ENCODE results near the gene PHEX.

Gene PHEX

GRCh38 chrX:22015139-22015750 lies 16.9 kb upstream of the PHEX start:
- Histone ChIP-seq H3K27me3 (ENCODE audit: low read depth, low read length) (no peaks in the 10 kb centered on the region), H3K4me3 (ENCODE audit: low read depth in 1 of 2, low read length in 2 of 2) (no peak overlapping the region), H3K4me1 (ENCODE audit: control insufficient read depth in 1 of 2, insufficient read depth in 2 of 2, low read length in 2 of 2) (no peaks in the 10 kb centered on the region), H3K9me3 (ENCODE audit: control insufficient read depth in 1 of 2, low read length in 2 of 2) (no peaks in the 10 kb centered on the region), H3K36me3 (ENCODE audit: control insufficient read depth in 1 of 2, insufficient read depth in 2 of 2, low read length in 2 of 2) (no peaks in the 10 kb centered on the region), H3K27ac (ENCODE audit: low read length) (no peak overlapping the region)

GRCh38 chrX:22021751-22022324 lies 10.3 kb upstream of the PHEX start:
- H3K4me1 ChIP-seq (ENCODE audit: control insufficient read depth in 1 of 2, insufficient read depth in 2 of 2, low read length in 2 of 2), result no peaks in the 10 kb centered on the region
- H3K9me3 ChIP-seq (ENCODE audit: control insufficient read depth in 1 of 2, low read length in 2 of 2), result no peaks in the 10 kb centered on the region
- H3K27ac ChIP-seq (ENCODE audit: low read length), result no peak overlapping the region
- H3K27me3 ChIP-seq (ENCODE audit: low read depth, low read length), result no peaks in the 10 kb centered on the region
- no peak overlapping the region for H3K4me3 ChIP-seq (ENCODE audit: low read depth in 1 of 2, low read length in 2 of 2)
- H3K36me3 ChIP-seq (ENCODE audit: control insufficient read depth in 1 of 2, insufficient read depth in 2 of 2, low read length in 2 of 2), result no peaks in the 10 kb centered on the region

- Histone ChIP-seq H3K4me1 (ENCODE audit: control insufficient read depth in 1 of 2, insufficient read depth in 2 of 2, low read length in 2 of 2) (no peaks in the 10 kb centered on the region), H3K9me3 (ENCODE audit: control insufficient read depth in 1 of 2, low read length in 2 of 2) (no peaks in the 10 kb centered on the region), H3K27ac (ENCODE audit: low read length) (no peak overlapping the region), H3K36me3 (ENCODE audit: control insufficient read depth in 1 of 2, insufficient read depth in 2 of 2, low read length in 2 of 2) (no peaks in the 10 kb centered on the region), H3K4me3 (ENCODE audit: low read depth in 1 of 2, low read length in 2 of 2) (no peak overlapping the region), H3K27me3 (ENCODE audit: low read depth, low read length) (no peaks in the 10 kb centered on the region)
Observed at GRCh38 chrX:22024577-22024976, 7.5 kb upstream of the PHEX start.

- Histone ChIP-seq H3K4me1 (ENCODE audit: control insufficient read depth in 1 of 2, insufficient read depth in 2 of 2, low read length in 2 of 2) (no peaks in the 10 kb centered on the region), H3K36me3 (ENCODE audit: control insufficient read depth in 1 of 2, insufficient read depth in 2 of 2, low read length in 2 of 2) (no peaks in the 10 kb centered on the region), H3K4me3 (ENCODE audit: low read depth in 1 of 2, low read length in 2 of 2) (no peak overlapping the region), H3K9me3 (ENCODE audit: control insufficient read depth in 1 of 2, low read length in 2 of 2) (no peaks in the 10 kb centered on the region), H3K27ac (ENCODE audit: low read length) (no peak overlapping the region), H3K27me3 (ENCODE audit: low read depth, low read length) (no peaks in the 10 kb centered on the region)
Observed at GRCh38 chrX:22025751-22026150, 6.4 kb upstream of the PHEX start.

GRCh38 chrX:22026731-22027130 lies 5.4 kb upstream of the PHEX start:
- H3K4me3 ChIP-seq (ENCODE audit: low read depth in 1 of 2, low read length in 2 of 2), result no peak overlapping the region
- H3K27me3 ChIP-seq (ENCODE audit: low read depth, low read length), result no peaks in the 10 kb centered on the region
- no peak overlapping the region for H3K27ac ChIP-seq (ENCODE audit: low read length)
- no peaks in the 10 kb centered on the region for H3K4me1 ChIP-seq (ENCODE audit: control insufficient read depth in 1 of 2, insufficient read depth in 2 of 2, low read length in 2 of 2)
- H3K36me3 ChIP-seq (ENCODE audit: control insufficient read depth in 1 of 2, insufficient read depth in 2 of 2, low read length in 2 of 2), result no peaks in the 10 kb centered on the region
- H3K9me3 ChIP-seq (ENCODE audit: control insufficient read depth in 1 of 2, low read length in 2 of 2), result no peaks in the 10 kb centered on the region

- H3K9me3 ChIP-seq (ENCODE audit: control insufficient read depth in 1 of 2, low read length in 2 of 2), result no peaks in the 10 kb centered on the region
- no peaks in the 10 kb centered on the region for H3K27me3 ChIP-seq (ENCODE audit: low read depth, low read length)
- H3K4me1 ChIP-seq (ENCODE audit: control insufficient read depth in 1 of 2, insufficient read depth in 2 of 2, low read length in 2 of 2), result no peaks in the 10 kb centered on the region
- H3K4me3 ChIP-seq (ENCODE audit: low read depth in 1 of 2, low read length in 2 of 2), result no peak overlapping the region
- H3K36me3 ChIP-seq (ENCODE audit: control insufficient read depth in 1 of 2, insufficient read depth in 2 of 2, low read length in 2 of 2), result no peaks in the 10 kb centered on the region
- no peak overlapping the region for H3K27ac ChIP-seq (ENCODE audit: low read length)
Observed at GRCh38 chrX:22032506-22032905, 381 bp downstream of the PHEX start.

GRCh38 chrX:22033818-22034217 lies 1.7 kb downstream of the PHEX start:
- H3K4me3 ChIP-seq (ENCODE audit: low read depth in 1 of 2, low read length in 2 of 2), result no peak overlapping the region
- H3K4me1 ChIP-seq (ENCODE audit: control insufficient read depth in 1 of 2, insufficient read depth in 2 of 2, low read length in 2 of 2), result no peaks in the 10 kb centered on the region
- no peaks in the 10 kb centered on the region for H3K36me3 ChIP-seq (ENCODE audit: control insufficient read depth in 1 of 2, insufficient read depth in 2 of 2, low read length in 2 of 2)
- H3K27me3 ChIP-seq (ENCODE audit: low read depth, low read length), result no peaks in the 10 kb centered on the region
- no peak overlapping the region for H3K27ac ChIP-seq (ENCODE audit: low read length)
- no peaks in the 10 kb centered on the region for H3K9me3 ChIP-seq (ENCODE audit: control insufficient read depth in 1 of 2, low read length in 2 of 2)

GRCh38 chrX:22035236-22035635 lies 3.1 kb downstream of the PHEX start:
- no peak overlapping the region for H3K4me3 ChIP-seq (ENCODE audit: low read depth in 1 of 2, low read length in 2 of 2)
- no peaks in the 10 kb centered on the region for H3K9me3 ChIP-seq (ENCODE audit: control insufficient read depth in 1 of 2, low read length in 2 of 2)
- no peaks in the 10 kb centered on the region for H3K27me3 ChIP-seq (ENCODE audit: low read depth, low read length)
- H3K36me3 ChIP-seq (ENCODE audit: control insufficient read depth in 1 of 2, insufficient read depth in 2 of 2, low read length in 2 of 2), result no peaks in the 10 kb centered on the region
- no peaks in the 10 kb centered on the region for H3K4me1 ChIP-seq (ENCODE audit: control insufficient read depth in 1 of 2, insufficient read depth in 2 of 2, low read length in 2 of 2)
- H3K27ac ChIP-seq (ENCODE audit: low read length), result no peak overlapping the region

- H3K27ac ChIP-seq (ENCODE audit: low read length), result no peak overlapping the region
- no peaks in the 10 kb centered on the region for H3K36me3 ChIP-seq (ENCODE audit: control insufficient read depth in 1 of 2, insufficient read depth in 2 of 2, low read length in 2 of 2)
- H3K4me3 ChIP-seq (ENCODE audit: low read depth in 1 of 2, low read length in 2 of 2), result no peak overlapping the region
- H3K9me3 ChIP-seq (ENCODE audit: control insufficient read depth in 1 of 2, low read length in 2 of 2), result no peaks in the 10 kb centered on the region
- H3K4me1 ChIP-seq (ENCODE audit: control insufficient read depth in 1 of 2, insufficient read depth in 2 of 2, low read length in 2 of 2), result no peaks in the 10 kb centered on the region
- H3K27me3 ChIP-seq (ENCODE audit: low read depth, low read length), result no peaks in the 10 kb centered on the region
Observed at GRCh38 chrX:22037225-22037624, 5.1 kb downstream of the PHEX start.

GRCh38 chrX:22037911-22038537 lies 5.9 kb downstream of the PHEX start:
- Histone ChIP-seq H3K27me3 (ENCODE audit: low read depth, low read length) (no peaks in the 10 kb centered on the region), H3K4me3 (ENCODE audit: low read depth in 1 of 2, low read length in 2 of 2) (no peak overlapping the region), H3K4me1 (ENCODE audit: control insufficient read depth in 1 of 2, insufficient read depth in 2 of 2, low read length in 2 of 2) (no peaks in the 10 kb centered on the region), H3K36me3 (ENCODE audit: control insufficient read depth in 1 of 2, insufficient read depth in 2 of 2, low read length in 2 of 2) (no peaks in the 10 kb centered on the region), H3K9me3 (ENCODE audit: control insufficient read depth in 1 of 2, low read length in 2 of 2) (no peaks in the 10 kb centered on the region), H3K27ac (ENCODE audit: low read length) (no peak overlapping the region)

- no peaks in the 10 kb centered on the region for H3K27me3 ChIP-seq (ENCODE audit: low read depth, low read length)
- no peak overlapping the region for H3K4me3 ChIP-seq (ENCODE audit: low read depth in 1 of 2, low read length in 2 of 2)
- H3K4me1 ChIP-seq (ENCODE audit: control insufficient read depth in 1 of 2, insufficient read depth in 2 of 2, low read length in 2 of 2), result no peaks in the 10 kb centered on the region
- H3K27ac ChIP-seq (ENCODE audit: low read length), result no peak overlapping the region
- no peaks in the 10 kb centered on the region for H3K9me3 ChIP-seq (ENCODE audit: control insufficient read depth in 1 of 2, low read length in 2 of 2)
- H3K36me3 ChIP-seq (ENCODE audit: control insufficient read depth in 1 of 2, insufficient read depth in 2 of 2, low read length in 2 of 2), result no peaks in the 10 kb centered on the region
Observed at GRCh38 chrX:22039541-22039940, 7.4 kb downstream of the PHEX start.

- Histone ChIP-seq H3K9me3 (ENCODE audit: control insufficient read depth in 1 of 2, low read length in 2 of 2) (no peaks in the 10 kb centered on the region), H3K4me3 (ENCODE audit: low read depth in 1 of 2, low read length in 2 of 2) (no peak overlapping the region), H3K4me1 (ENCODE audit: control insufficient read depth in 1 of 2, insufficient read depth in 2 of 2, low read length in 2 of 2) (no peaks in the 10 kb centered on the region), H3K27ac (ENCODE audit: low read length) (no peak overlapping the region), H3K36me3 (ENCODE audit: control insufficient read depth in 1 of 2, insufficient read depth in 2 of 2, low read length in 2 of 2) (no peaks in the 10 kb centered on the region), H3K27me3 (ENCODE audit: low read depth, low read length) (no peaks in the 10 kb centered on the region)
Observed at GRCh38 chrX:22040184-22040583, 8.1 kb downstream of the PHEX start.

All from muscle layer of duodenum (tissue), 2 donors.